Heart left ventricle (tissue), 16 donors: ENCODE results near the gene RCL1. TPM values are rescaled to one million over a fixed set of nuclear protein-coding genes. Genes with fewer than 3 reads are reported as not detected.

Experiments
- ATAC-seq, 4 donors: fragments of 200-7000 bp; cut with Tn5 transposase; one replicate each; pipeline ENCODE4 v1.9.1; 2020 to 2022; ENCODE audit warnings: moderate library complexity in 4 of 4, mild to moderate bottlenecking in 3 of 4, moderate number of reproducible peaks in 1 of 4
- DNase-seq, 5 donors: peaks; one replicate each; pipeline ENCODE4 v3.0.0-alpha.2; 2020
- H3K27ac ChIP-seq, 12 donors: fragments of 200-600 bp; sonication (generic) in 4 of 12; one replicate each; pipeline versions ENCODE4 v1.5.0 to v1.8.0; 2016 to 2022; ENCODE audit warnings: mild to moderate bottlenecking in 2 of 12
- H3K27me3 ChIP-seq, 9 donors: fragments of 200-600 bp; sonication (generic) in 2 of 9; one replicate each; pipeline versions ENCODE4 v1.5.1 to v1.8.0; 2016 to 2022; ENCODE audit warnings: mild to moderate bottlenecking in 3 of 9
- H3K36me3 ChIP-seq, 9 donors: fragments of 200-600 bp; sonication (generic) in 2 of 9; one replicate each; pipeline versions ENCODE4 v1.5.0 to v1.8.0; 2018 to 2022; ENCODE audit warnings: mild to moderate bottlenecking in 2 of 9
- H3K4me1 ChIP-seq, 12 donors: fragments of 200-600 bp; sonication (generic) in 4 of 12; one replicate each; pipeline versions ENCODE4 v1.5.0 to v1.8.0; 2016 to 2022; ENCODE audit warnings: mild to moderate bottlenecking in 3 of 12
- H3K4me3 ChIP-seq, 12 donors: fragments of 200-600 bp; sonication (generic) in 4 of 12; one replicate each; pipeline versions ENCODE4 v1.5.0 to v1.8.0; 2017 to 2022; ENCODE audit warnings: mild to moderate bottlenecking in 9 of 12, moderate library complexity in 4 of 12
- H3K9me3 ChIP-seq, 12 donors: fragments of 200-600 bp; sonication (generic) in 4 of 12; one replicate each; pipeline versions ENCODE4 v1.5.0 to v1.8.0; 2016 to 2022; ENCODE audit warnings: mild to moderate bottlenecking in 1 of 12
- CTCF ChIP-seq, 12 donors: fragments of 200-600 bp; sonication (generic) in 4 of 12; IDR thresholded peaks; one replicate each; pipeline versions ENCODE4 v1.5.0 to v1.8.0; 2018 to 2022; ENCODE audit warnings: antibody characterized with exemption in 12 of 12, mild to moderate bottlenecking in 5 of 12
- POLR2A ChIP-seq, 2 donors: fragments of 450-650 bp; IDR thresholded peaks; one replicate each; pipeline ENCODE4 v1.6.1; 2017; ENCODE audit warnings: antibody characterized with exemption in 2 of 2, mild to moderate bottlenecking in 2 of 2, moderate library complexity in 2 of 2
- WGBS, 4 donors: extraction: QIAGEN DNeasy Blood & Tissue Kit in 2 of 4; methylation state at CpG; one replicate each; pipeline versions ENCODE4 v1.1.5 to v1.1.7; 2013 to 2018; 5-methylcytosine and 5-hydroxymethylcytosine counted together
- intact Hi-C, 10 donors: fragments of 100-400 bp; cut with DNase I; formaldehyde crosslinking; loops; one replicate each; pipeline versions ENCODE4 v1.11.1 to v1.14.2; 2022
- long read RNA-seq, 3 donors: library from polyadenylated mRNA; unstranded; transcript quantifications; one replicate each; pipeline ENCODE4 v2.0.0, GENCODE V29; 2020 to 2021
- polyA plus RNA-seq, 2 donors: library from polyadenylated mRNA; stranded (reverse); fragments of 200-250 nt; gene quantifications; one replicate each; pipeline ENCODE4 v1.2.3, GENCODE V29; 2013
- total RNA-seq, 9 donors: library from RNA; depleted of rRNA in 2 of 9; stranded (reverse); fragments of >200 nt in 2 of 9; fragmentation: NEBNext Ultra II Directional in 3 of 9; extraction: Animal tissue kit (Norgen Biotek cat#: 25700) in 3 of 9; gene quantifications; one replicate each; pipeline versions ENCODE4 v1.1.0 to v1.2.4, GENCODE V29; 2016 to 2023
- donor health status: ischemic (EF 13 %, LVEDD 7.1; RV severe dilation, severe dysfunction).
- donor health status: healthy with polysubstance abuse.
- donor health status: DM: no; HTN: yes; CAD: no.
- donor health status: DM: no; HTN: no; CAD: no.
- donor health status: ischemic (EF 25% LVEDD 6.9; RV normal size, moderate dysfunction).
- donor health status: ischemic (EF 25% LVEDD 5.7; RV mildly dilated, moderate dysfunction).
- donor health status: healthy.
- donor health status: DM: yes; HTN: yes; CAD: no.
- donor health status: ischemic (EF 35%, LVEDD 5.7; RV mildly dilated, moderate dysfunction).
- donor health status: nonischemic (EF 11% LVEDD 7.7; RV severe dilation, severe dysfunction).
- donor health status: DM: yes; HTN: yes; CAD: no.
- donor health status: PGD.
- donor health status: ischemic (EF 29% LVEDD 5.4; RV normal size, mild dysfunction).
- donor health status: nonischemic (EF 23%, LVEDD 6.1; RV moderate dilation, normal function).

Gene RCL1
- total RNA-seq (10 to 100 TPM in 1 of 9 donors, 1 to 10 TPM in 8; 5.1 to 10.1 (median 7.2) TPM), polyA plus RNA-seq (10 to 100 TPM in 1 of 2 donors, 1 to 10 TPM in 1; 3.8 to 11.3 TPM)
- long read RNA-seq, donor 1, transcript RCL1-204 (9 exons, 2,134 nt): major isoform, 6 of 8 reads
- long read RNA-seq, donor 1, partial matches to known transcripts: 0 of 8 reads
- long read RNA-seq, donor 1, other reads (novel, unspliced or antisense): 2 of 8 reads
- long read RNA-seq, donor 2, transcript RCL1-204 (9 exons, 2,134 nt): major isoform, 8 of 12 reads
- long read RNA-seq, donor 2, partial matches to known transcripts: 1 of 12 reads
- long read RNA-seq, donor 2, other reads (novel, unspliced or antisense): 2 of 12 reads
- long read RNA-seq, donor 3, partial matches to known transcripts: 0 of 4 reads
- long read RNA-seq, donor 3, other reads (novel, unspliced or antisense): 0 of 4 reads

- WGBS, 4 donors: 0 to 1% (median 0%) methylated on average over 38 to 106 of the region's 106 CpGs
- peak; percentile 99 to 100 (median 99) for ATAC-seq
Measured at GRCh38 chr9:4792572-4793458, at the start of gene RCL1. TSS of gene RCL1 (plus strand) at chr9:4792944. CDS start at chr9:4793092, 148 bp downstream.

GRCh38 chr9:4743131-4743875 lies 49.4 kb upstream of the RCL1 start:
- DNase-seq: no peak
- intact Hi-C loops: loop anchor here in 5 of 10 donors (2.0 to 10.0 kb wide), 7 partner anchors 51 to 701 kb away; partner anchors contain the start of genes PLPP6 (in 3 of the 5), RCL1 (in 2 of the 5), CDC37L1 (in 1 of the 5) and PLGRKT (in 1 of the 5)
- 43 to 55% (median 53%) methylated on average over 5 of the region's 5 CpGs for WGBS, 4 donors
- no peaks in the 10 kb centered on the region for H3K9me3 ChIP-seq
- H3K27ac ChIP-seq: peak overlapping the region in 10 of 12 donors; percentile 11 to 96 (median 50)
- TF ChIP-seq CTCF (IDR thresholded peaks at IDR 0.05) (no peak), POLR2A (IDR thresholded peaks at IDR 0.05) (no peak)
- peak in 1 of 4 donors; percentile 23 for ATAC-seq
- peaks cover 0 to 26% (median 14%) of the 10 kb centered on the region in 12 donors for H3K4me1 ChIP-seq
- no peak overlapping the region for H3K4me3 ChIP-seq
- H3K36me3 ChIP-seq: no peaks in the 10 kb centered on the region
- H3K27me3 ChIP-seq: no peaks in the 10 kb centered on the region

More at GRCh38 chr9:4792572-4793458, at the start of gene RCL1:
- Histone ChIP-seq H3K4me3 (peak within 1 kb of the TSS; percentile 62 to 98 (median 88)), H3K27me3 (no peaks in the 10 kb centered on the region), H3K27ac (peak within 1 kb of the TSS; percentile 46 to 88 (median 81)), H3K4me1 (peaks cover 0 to 27% (median 17%) of the 10 kb centered on the region in 12 donors), H3K36me3 (no peaks in the 10 kb centered on the region), H3K9me3 (no peaks in the 10 kb centered on the region)
- peak; percentile 96 to 98 (median 96) for DNase-seq
- no peak for TF ChIP-seq CTCF (IDR thresholded peaks at IDR 0.05)
- peak in 1 of 2 donors; percentile 67 for TF ChIP-seq POLR2A (IDR thresholded peaks at IDR 0.05)
- intact Hi-C loops: loop anchor here in 8 of 10 donors (1.0 to 10.0 kb wide), 4 partner anchors 48 to 194 kb away; partner anchors contain the start of genes JAK2 (in 7 of the 8) and AK3 (in 2 of the 8)

GRCh38 chr9:4746278-4747030 lies 46.3 kb upstream of the RCL1 start:
- no peak overlapping the region for H3K27ac ChIP-seq
- WGBS, 4 donors: 84 to 94% (median 91%) methylated on average over 2 of the region's 2 CpGs

More at GRCh38 chr9:4746278-4747030, 46.3 kb upstream of the RCL1 start:
- Histone ChIP-seq H3K27me3 (no peaks in the 10 kb centered on the region), H3K36me3 (no peaks in the 10 kb centered on the region), H3K4me1 (peaks cover 0 to 12% (median 1%) of the 10 kb centered on the region in 12 donors), H3K4me3 (no peak overlapping the region), H3K9me3 (no peaks in the 10 kb centered on the region)
- ATAC-seq (no peak), DNase-seq (no peak)
- TF ChIP-seq POLR2A (IDR thresholded peaks at IDR 0.05) (no peak), CTCF (IDR thresholded peaks at IDR 0.05) (no peak)
- intact Hi-C loops: loop anchor here in 4 of 10 donors (10.0 kb wide), 3 partner anchors 48 to 698 kb away; partner anchors contain the start of genes RCL1 (in 2 of the 4) and PLGRKT (in 1 of the 4)
